ENCODE data around the gene CRIP1.

GRCh38 chr14:105486974-105487448 lies 325 bp downstream of the CRIP1 start:
- TF ChIP-seq CTCF (IDR thresholded peaks at IDR 0.05; ENCODE audit: low read depth, low read length) (no peak), EZH2phosphoT487 (IDR thresholded peaks at IDR 0.05; ENCODE audit: low read depth) (no peak)

All from OCI-LY3 (cell line).